ENCODE measurements around the gene PARD3B. TPM values are rescaled to one million over a fixed set of nuclear protein-coding genes. Genes with fewer than 3 reads are reported as not detected.

PARD3B gene
- total RNA-seq, 1 donor from 2014 or later = 1.6 TPM

DNA sequence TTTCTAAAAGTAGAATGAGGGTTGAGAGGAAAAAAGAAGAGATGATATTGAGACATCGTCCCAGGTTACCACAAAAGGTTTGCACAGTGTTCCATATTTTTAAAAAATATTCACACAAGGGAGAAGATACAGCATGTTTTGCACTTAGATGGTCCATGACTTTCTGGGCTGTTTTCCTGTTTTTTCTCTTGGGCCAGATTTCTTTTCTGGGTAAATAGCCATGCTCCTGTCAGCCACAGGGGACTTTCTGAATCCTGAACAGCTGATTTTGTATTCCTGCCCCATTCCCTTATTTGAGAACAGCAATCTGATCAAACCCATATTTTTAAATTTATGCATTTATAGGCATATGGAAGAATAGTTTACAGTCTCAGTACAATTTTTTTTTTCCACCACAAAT, 951.1 kb downstream of the PARD3B start:
- H3K36me3 ChIP-seq (ENCODE audit: control insufficient read depth, insufficient read depth, low read length) = no peaks in the 10 kb centered on the region
- H3K4me3 ChIP-seq (ENCODE audit: low read depth, low read length) = no peak overlapping the region
- TF ChIP-seq, protein P1, sequence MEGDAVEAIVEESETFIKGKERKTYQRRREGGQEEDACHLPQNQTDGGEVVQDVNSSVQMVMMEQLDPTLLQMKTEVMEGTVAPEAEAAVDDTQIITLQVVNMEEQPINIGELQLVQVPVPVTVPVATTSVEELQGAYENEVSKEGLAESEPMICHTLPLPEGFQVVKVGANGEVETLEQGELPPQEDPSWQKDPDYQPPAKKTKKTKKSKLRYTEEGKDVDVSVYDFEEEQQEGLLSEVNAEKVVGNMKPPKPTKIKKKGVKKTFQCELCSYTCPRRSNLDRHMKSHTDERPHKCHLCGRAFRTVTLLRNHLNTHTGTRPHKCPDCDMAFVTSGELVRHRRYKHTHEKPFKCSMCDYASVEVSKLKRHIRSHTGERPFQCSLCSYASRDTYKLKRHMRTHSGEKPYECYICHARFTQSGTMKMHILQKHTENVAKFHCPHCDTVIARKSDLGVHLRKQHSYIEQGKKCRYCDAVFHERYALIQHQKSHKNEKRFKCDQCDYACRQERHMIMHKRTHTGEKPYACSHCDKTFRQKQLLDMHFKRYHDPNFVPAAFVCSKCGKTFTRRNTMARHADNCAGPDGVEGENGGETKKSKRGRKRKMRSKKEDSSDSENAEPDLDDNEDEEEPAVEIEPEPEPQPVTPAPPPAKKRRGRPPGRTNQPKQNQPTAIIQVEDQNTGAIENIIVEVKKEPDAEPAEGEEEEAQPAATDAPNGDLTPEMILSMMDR (IDR thresholded peaks at IDR 0.05; ENCODE audit: insufficient read depth, low read length, severe bottlenecking) = no peak
- no peaks in the 10 kb centered on the region for H3K27me3 ChIP-seq (ENCODE audit: control insufficient read depth, insufficient read depth, low read length)
- no peak for FAIRE-seq
- no peak for DNase-seq (ENCODE audit: low read depth)

DNA sequence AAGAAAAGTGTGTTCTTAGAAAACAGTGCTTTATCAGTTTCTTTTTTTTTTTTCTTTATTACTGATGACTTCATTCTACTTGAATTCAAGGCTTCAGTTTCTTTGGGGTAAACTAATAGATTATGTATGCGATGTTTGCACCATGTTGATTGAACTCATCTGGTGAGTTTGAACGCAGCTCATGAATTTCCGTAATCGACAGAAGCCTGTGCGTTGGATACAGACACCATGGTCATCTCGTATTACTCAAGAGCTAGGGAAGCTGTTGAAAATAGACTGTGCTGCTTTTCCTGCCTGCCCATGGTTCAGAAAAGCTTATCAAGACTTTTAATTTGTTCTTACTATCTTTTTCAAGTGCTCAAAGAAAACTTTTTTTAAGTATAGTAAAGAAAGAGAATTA, 951.5 kb downstream of the PARD3B start:
- no peak for DNase-seq (ENCODE audit: low read depth)
- H3K4me3 ChIP-seq (ENCODE audit: low read depth, low read length) = no peak overlapping the region
- H3K27me3 ChIP-seq (ENCODE audit: control insufficient read depth, insufficient read depth, low read length) = no peaks in the 10 kb centered on the region
- FAIRE-seq = no peak
- H3K36me3 ChIP-seq (ENCODE audit: control insufficient read depth, insufficient read depth, low read length) = no peaks in the 10 kb centered on the region
- TF ChIP-seq, protein P1 (IDR thresholded peaks at IDR 0.05; ENCODE audit: insufficient read depth, low read length, severe bottlenecking) = no peak

DNA sequence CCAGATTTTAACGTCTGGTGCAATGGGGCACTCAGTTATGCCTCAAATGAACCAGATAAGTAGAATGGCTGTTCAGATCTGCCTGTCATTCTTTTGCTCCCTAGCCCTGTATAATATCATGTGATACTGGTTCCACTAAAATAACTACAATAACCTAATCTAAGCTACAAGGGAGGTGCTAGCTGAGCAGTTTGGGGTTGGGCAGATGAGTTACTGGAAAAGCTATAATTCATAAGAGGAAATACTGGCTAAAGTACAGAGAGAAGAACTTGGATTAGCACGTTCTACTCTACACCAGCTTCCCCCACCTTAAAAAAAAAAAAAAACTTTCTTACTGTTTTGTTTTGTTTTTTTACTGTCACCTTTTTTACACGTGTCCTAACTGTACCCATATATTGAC, 953.7 kb downstream of the PARD3B start:
- FAIRE-seq = no peak
- TF ChIP-seq, protein P1 (IDR thresholded peaks at IDR 0.05; ENCODE audit: insufficient read depth, low read length, severe bottlenecking) = no peak
- Histone ChIP-seq H3K36me3 (ENCODE audit: control insufficient read depth, insufficient read depth, low read length) (no peaks in the 10 kb centered on the region), H3K4me3 (ENCODE audit: low read depth, low read length) (no peak overlapping the region), H3K27me3 (ENCODE audit: control insufficient read depth, insufficient read depth, low read length) (no peaks in the 10 kb centered on the region)
- DNase-seq (ENCODE audit: low read depth) = no peak

DNA sequence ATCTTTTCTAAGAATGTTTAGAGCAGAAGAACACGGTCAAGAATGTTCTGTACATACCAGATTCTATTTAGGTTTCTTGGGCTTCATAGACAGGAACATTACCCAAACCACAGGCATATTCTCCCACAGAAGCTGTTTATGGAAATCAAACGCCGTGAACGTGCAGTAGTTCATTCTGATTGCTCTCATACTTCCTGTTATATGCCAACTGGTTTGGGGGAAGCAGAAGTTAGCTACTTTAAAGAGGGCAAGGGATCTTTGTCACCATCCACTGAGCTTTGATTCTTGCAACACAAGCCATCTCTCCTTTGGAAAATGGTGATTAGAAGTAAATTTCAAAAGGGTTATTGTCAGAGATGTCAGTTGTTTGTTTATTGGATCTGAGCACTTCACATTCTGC, 954.8 kb downstream of the PARD3B start:
- no peak for FAIRE-seq
- no peaks in the 10 kb centered on the region for H3K36me3 ChIP-seq (ENCODE audit: control insufficient read depth, insufficient read depth, low read length)
- H3K4me3 ChIP-seq (ENCODE audit: low read depth, low read length) = no peak overlapping the region
- DNase-seq (ENCODE audit: low read depth) = no peak
- TF ChIP-seq, protein P1 (IDR thresholded peaks at IDR 0.05; ENCODE audit: insufficient read depth, low read length, severe bottlenecking) = no peak
- no peaks in the 10 kb centered on the region for H3K27me3 ChIP-seq (ENCODE audit: control insufficient read depth, insufficient read depth, low read length)

DNA sequence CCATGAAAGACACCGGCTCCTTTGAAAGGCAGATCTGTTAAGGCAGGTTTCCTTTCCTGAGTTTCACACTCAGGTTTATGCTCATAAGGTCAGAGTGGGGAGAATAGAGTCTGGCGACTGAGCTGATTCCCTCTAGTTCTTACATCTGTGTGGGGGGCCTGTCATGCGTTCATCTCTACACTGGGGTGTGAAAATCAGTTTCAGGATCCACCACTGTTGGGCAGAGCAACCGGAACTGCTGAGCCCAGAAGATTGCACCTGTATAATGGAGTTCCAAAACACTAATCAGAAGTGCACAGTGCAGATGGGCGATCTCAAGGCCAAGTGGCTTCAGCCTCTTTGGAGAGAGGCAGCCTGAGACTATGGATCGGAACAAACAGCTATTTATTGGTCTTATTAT, 955.7 kb downstream of the PARD3B start:
- TF ChIP-seq, protein P1 (IDR thresholded peaks at IDR 0.05; ENCODE audit: insufficient read depth, low read length, severe bottlenecking) = no peak
- Histone ChIP-seq H3K36me3 (ENCODE audit: control insufficient read depth, insufficient read depth, low read length) (no peaks in the 10 kb centered on the region), H3K4me3 (ENCODE audit: low read depth, low read length) (no peak overlapping the region), H3K27me3 (ENCODE audit: control insufficient read depth, insufficient read depth, low read length) (no peaks in the 10 kb centered on the region)
- DNase-seq (ENCODE audit: low read depth) (no peak), FAIRE-seq (peak; percentile 89)

DNA sequence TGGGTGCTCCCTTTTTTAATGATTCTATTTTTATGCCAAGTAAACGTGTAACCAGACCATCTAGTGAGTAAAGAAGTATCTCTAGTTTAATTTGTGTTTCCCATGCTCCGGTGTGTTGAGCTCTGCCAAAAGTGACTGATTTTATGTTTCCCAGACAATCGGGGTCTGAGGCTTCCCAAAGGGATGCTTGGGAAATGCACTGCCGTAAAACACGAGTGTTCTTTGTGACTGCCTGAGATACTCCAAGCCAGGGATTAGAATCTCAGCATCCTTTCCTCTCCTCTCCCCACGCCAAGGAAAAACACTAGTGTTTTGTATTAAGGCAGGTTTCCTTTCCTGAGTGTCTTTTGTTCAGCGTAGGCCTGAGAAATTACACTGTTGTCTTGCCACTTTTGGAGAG, 956.6 kb downstream of the PARD3B start:
- no peaks in the 10 kb centered on the region for H3K36me3 ChIP-seq (ENCODE audit: control insufficient read depth, insufficient read depth, low read length)
- DNase-seq (ENCODE audit: low read depth) (no peak), FAIRE-seq (no peak)
- TF ChIP-seq, protein P1 (IDR thresholded peaks at IDR 0.05; ENCODE audit: insufficient read depth, low read length, severe bottlenecking) = no peak
- H3K4me3 ChIP-seq (ENCODE audit: low read depth, low read length) = no peak overlapping the region
- no peaks in the 10 kb centered on the region for H3K27me3 ChIP-seq (ENCODE audit: control insufficient read depth, insufficient read depth, low read length)

Measured in bronchial epithelial cell (primary cell).